Measurements from ENCODE around the gene SHF.

The SHF gene

DNA sequence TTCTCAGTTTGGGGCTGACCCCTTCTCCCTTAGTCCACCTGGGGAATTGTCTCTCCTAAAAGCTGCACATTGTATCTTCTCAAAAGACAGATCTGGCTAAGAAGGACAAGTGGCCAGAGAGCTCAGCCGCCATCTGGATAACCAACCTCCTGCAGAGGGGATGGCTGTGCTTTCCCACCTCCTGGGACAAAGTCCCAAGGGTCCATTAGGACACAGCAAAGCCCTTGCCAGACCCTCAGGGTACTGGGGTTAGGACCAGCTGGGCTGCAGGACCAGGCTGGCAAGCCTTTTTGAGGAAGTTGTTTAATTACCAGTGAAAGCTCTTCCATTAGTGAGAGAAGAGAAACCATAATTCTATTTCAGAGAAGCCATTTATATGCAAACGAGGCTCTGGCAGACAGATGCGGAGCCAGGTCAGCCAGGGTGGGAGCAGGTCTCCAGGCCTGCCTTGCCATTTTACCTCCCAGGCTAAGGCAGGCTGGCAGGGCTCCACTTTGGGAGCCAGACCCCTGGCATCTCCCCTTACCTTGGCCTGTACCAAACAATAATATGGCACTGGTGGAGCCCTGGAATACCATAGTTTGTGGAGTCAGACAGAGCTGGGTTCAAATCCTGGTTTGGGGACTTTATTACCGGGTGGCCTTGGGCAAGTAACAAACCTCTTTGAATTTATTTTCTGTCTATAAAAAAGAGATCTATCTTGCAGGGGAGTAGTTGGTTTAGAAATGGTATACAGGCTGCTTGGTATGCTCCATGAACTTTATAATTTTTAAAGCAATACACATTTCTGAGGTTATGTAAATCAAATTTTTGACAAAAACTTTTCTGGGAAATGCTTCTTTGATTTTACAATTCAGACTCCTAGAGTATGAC lies 17.9 kb downstream of the SHF start:
- no peak for DNase-seq (ENCODE audit: low read depth in 2 of 2)
- H3K4me3 ChIP-seq (replicated peaks in 1 of 2; ENCODE audit: low read depth in 2 of 2, low read length in 2 of 2) = no peak overlapping the region
- TF ChIP-seq, protein P1, sequence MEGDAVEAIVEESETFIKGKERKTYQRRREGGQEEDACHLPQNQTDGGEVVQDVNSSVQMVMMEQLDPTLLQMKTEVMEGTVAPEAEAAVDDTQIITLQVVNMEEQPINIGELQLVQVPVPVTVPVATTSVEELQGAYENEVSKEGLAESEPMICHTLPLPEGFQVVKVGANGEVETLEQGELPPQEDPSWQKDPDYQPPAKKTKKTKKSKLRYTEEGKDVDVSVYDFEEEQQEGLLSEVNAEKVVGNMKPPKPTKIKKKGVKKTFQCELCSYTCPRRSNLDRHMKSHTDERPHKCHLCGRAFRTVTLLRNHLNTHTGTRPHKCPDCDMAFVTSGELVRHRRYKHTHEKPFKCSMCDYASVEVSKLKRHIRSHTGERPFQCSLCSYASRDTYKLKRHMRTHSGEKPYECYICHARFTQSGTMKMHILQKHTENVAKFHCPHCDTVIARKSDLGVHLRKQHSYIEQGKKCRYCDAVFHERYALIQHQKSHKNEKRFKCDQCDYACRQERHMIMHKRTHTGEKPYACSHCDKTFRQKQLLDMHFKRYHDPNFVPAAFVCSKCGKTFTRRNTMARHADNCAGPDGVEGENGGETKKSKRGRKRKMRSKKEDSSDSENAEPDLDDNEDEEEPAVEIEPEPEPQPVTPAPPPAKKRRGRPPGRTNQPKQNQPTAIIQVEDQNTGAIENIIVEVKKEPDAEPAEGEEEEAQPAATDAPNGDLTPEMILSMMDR (IDR thresholded peaks at IDR 0.05; ENCODE audit: low read depth, low read length) = no peak

DNA sequence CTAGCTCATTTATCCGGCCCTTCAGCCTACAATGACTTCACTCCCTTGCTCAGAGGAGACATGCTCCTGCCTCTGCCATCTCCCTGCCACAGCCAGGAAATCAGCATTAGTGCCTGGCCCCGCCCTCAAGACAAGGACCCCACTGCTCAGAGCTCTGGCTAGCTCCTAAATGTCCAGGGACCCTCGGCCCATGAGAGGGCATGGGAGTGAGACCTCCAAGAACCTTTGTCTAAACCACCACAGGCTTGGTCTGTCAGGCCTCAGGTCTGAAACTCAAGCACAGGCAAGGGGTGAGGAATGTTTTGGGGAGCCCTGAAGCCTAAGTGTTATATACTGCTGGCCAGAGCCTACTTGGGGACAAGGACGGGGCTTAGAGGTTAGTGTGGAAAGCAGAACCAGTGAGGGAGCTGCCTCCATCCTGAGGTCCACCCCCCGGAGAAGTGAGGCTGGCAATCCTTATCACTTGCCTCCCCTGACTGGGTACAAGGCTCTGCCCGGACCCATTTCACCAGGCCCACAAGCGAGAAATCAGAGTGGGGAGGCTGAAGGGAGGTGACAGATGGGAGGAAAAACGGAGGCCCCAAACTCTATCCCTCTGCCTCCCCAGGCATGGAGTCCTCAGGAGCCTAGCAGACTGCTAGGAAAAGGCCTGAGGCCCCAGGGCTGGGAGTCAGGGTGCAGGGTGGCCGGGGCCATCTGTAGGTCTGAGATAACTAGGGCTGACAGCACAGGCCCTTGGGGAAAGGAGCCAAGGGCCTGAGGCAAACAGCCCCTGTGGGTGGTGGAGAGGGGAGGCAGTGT lies 18.8 kb downstream of the SHF start:
- H3K4me3 ChIP-seq (replicated peaks in 1 of 2; ENCODE audit: low read depth in 2 of 2, low read length in 2 of 2) = no peak overlapping the region
- DNase-seq (ENCODE audit: low read depth in 2 of 2) = no peak
- TF ChIP-seq, protein P1 (IDR thresholded peaks at IDR 0.05; ENCODE audit: low read depth, low read length) = no peak

DNA sequence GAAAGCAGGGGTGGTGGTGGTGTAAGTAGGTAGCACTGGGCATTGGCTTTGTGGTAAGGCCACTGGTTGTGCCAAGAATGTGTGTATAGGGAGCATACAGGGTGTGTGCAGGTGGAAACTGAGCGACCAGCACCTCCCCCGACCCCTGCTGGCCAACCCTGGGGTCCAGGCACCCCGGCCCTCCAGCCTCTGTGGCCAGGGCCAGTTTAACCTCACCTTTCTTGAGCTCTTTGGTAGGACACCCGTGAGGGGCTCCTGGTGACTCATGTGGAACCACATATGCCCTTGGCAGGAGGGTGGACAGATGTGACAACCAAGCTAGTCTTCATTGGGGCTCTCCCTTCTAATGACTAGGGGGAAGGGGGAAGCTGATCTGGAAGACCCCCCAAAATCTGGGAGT lies 19.5 kb downstream of the SHF start:
- no peak overlapping the region for H3K4me3 ChIP-seq (replicated peaks in 1 of 2; ENCODE audit: low read depth in 2 of 2, low read length in 2 of 2)
- TF ChIP-seq, protein P1 (IDR thresholded peaks at IDR 0.05; ENCODE audit: low read depth, low read length) = no peak
- DNase-seq (ENCODE audit: low read depth in 2 of 2) = no peak

DNA sequence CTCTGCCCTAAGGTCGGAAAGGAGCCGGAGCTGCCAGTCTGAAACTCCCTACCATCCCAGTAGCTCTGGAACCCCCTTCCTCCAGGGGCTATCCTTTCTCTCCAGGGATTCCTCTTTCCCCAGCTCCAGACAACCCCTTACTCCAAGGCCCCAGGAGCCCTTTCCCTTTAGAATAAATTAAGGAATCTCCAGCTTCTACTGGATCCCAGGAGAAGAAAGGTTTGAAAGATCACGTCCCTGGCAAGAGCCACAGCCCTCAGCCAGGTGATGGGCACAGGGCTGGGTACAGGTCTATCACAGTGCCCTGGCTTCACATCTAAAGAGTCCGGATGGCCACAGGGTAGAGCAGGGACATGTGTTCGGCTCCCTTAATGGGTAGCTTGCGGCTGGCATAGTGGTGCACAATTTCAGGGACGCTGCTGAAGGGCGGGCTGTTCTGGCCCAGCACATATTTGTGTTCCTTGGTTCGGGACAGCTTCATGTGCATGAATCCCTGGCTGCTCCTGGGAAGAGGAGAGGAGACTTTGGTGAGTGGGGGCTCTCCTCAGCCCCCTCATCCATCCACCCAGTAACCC lies 20.0 kb downstream of the SHF start:
- no peak for DNase-seq (ENCODE audit: low read depth in 2 of 2)

DNA sequence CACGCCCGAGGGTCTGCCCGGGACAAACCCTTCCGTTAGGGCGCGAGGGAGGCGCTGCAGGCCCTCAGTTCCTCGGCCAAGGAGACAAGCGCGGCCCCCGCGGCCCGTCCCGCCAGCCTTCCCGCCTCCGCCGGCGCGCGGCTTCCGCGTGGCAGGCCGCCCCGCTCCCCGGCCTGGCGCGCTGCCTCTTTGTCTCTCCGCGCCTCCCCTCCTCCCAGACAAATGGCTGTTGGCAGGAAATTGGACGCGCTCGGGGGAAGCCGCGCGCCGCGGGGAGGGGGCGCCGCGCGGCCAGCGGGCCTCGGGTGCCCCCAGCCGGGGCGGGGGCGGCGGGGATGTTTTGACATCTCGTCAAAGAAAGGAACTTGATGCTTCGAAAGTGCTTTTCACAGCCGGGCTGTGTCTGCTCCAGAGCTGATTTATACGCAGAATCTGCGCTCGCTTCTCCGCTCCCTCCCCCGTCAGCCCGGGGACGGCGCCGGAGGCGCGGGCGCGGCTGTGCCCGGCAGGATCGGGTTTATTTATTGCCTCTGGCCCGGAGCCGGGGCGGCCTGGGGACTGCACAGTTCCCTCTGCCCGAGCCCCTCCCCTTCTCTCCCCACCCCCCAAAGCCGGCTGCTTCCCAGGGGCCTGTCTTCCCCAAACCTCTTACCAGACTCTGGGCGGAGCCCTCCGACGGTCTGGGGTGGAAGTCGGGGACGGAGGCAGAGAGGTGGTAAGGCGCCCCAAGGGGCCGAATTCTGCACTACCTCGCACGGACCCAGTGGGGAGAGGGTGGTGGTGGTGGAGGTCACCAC lies 20.7 kb downstream of the SHF start:
- TF ChIP-seq, protein P1 (IDR thresholded peaks at IDR 0.05; ENCODE audit: low read depth, low read length) = peak; percentile 74
- peak; percentile 83 to 87 for DNase-seq (ENCODE audit: low read depth in 2 of 2)
- H3K4me3 ChIP-seq (replicated peaks in 1 of 2; ENCODE audit: low read depth in 2 of 2, low read length in 2 of 2) = peak overlapping the region; percentile 55 to 62

More for the DNA sequence above, 20.0 kb downstream of the SHF start:
- H3K4me3 ChIP-seq (replicated peaks in 1 of 2; ENCODE audit: low read depth in 2 of 2, low read length in 2 of 2) = peak overlapping the region; percentile 55 to 62
- TF ChIP-seq, protein P1 (IDR thresholded peaks at IDR 0.05; ENCODE audit: low read depth, low read length) = no peak

DNA sequence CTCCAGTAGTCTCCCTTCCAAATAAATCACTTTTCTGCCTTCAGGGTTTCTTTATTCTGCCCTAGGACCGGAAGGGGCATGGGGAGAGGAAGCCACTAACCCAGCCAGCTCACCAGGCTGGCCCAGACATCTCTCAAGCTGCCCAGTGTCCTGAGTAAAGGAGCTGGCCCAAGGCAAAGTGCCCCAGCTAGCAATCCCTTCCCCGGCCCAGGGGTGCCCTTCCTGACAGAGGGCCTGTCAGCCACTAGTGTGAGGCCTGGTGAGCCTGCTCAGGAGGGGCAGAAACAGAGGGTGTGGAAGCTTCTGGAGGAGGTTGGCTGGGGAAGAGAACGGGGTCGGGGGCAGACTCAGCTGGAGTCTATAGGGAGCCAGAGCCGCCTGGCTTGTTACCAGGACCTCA lies 22.2 kb downstream of the SHF start:
- no peak overlapping the region for H3K4me3 ChIP-seq (replicated peaks in 1 of 2; ENCODE audit: low read depth in 2 of 2, low read length in 2 of 2)
- no peak for DNase-seq (ENCODE audit: low read depth in 2 of 2)
- TF ChIP-seq, protein P1 (IDR thresholded peaks at IDR 0.05; ENCODE audit: low read depth, low read length) = no peak

All from cardiac fibroblast (primary cell).